Fibroblast of upper back skin (primary cell): Measurements from ENCODE around the gene CD4.

Experiments used
- DNase-seq: peaks from one replicate; pipeline ENCODE4 v3.0.0-alpha.2; 2013

The CD4 gene

DNA sequence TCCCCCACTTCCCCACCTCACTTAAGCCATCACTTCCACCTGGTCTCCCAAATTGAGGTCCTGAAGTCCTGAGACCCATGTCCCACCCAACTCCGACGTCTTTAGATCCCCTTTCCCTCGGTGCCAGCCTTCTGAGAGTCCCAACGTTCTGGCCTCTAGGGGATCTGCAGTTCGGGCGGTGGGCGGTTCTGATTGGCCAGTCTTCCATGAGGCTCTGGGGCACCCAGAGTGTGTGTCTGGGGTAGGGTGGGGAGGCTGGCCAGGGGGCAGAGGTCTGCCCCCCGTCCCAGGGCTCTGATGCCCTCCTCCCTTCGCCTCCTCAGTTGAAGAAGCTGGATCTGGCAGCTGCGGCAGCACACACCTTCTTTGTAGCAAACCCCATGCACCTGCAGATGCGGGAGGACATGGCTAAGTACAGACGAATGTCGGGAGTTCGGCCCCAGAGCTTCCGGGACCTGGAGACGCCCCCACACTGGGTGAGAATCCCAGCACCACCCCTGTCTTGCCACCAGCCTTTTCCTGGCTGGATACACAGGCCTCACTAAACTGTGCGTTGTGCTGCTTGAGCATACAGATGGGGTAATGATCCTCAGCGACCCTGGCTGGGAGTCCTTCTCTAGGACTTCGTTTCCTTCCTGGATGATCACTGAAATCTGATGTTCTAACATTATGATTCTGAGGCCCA is 40.4 kb downstream of the CD4 start:
- DNase-seq, result no peak

DNA sequence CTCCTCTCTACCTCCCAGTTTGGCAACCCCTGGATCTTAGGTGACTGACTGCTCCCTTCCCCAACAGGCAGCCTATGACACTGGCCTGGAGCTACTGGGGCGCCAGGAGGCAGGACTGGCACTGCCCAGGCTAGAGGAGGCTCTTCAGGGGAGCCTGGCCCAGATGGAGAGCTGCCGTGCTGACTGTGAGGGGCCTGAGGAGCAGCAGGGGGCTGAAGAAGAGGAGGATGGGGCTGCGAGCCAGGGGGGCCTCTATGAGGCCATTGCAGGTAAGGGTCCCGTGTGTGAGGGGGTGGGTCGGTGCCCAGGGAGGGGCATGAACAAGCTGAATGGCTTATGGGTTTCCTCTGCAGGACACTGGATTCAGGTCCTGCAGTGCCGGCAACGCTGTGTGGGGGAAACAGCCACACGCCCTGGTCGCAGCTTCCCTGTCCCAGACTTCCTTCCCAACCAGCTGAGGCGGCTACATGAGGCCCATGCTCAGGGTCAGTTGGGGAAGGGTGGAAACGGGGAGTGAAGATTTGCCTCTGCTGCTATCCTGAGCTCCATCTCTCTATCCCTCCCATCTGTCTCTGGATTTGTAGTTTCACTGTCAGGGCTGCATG is 41.1 kb downstream of the CD4 start:
- no peak for DNase-seq

- DNase-seq, result no peak
Measured at GRCh38 chr12:6830999-6831398, 41.7 kb downstream of the CD4 start.

DNA sequence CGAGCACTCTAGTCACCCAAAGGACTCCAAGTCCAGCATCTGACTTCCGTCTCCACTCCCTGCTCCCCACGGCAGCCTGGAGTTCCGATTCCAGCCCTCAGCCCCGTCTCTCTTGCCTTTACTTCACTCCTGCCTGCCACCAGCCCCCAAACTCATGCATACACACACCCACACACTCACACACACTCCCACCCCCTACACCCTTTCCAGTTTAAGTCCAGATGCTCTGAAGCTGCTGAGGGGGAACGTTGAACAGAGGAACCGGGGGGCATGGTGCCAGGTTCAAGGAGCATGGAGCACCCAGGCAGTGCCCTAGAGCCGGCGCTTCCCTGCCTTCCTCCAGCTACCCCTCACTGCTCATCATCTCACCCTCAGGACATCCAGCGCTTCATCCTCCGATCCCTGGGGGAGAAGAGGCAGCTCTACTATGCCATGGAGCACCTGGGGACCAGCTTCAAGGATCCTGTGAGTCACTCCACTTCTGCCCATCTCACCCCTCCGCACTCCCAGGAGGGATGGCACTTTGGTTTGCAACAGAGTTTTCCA is 42.2 kb downstream of the CD4 start:
- no peak for DNase-seq

GRCh38 chr12:6832125-6832524 is 42.8 kb downstream of the CD4 start:
- DNase-seq, result no peak

DNA sequence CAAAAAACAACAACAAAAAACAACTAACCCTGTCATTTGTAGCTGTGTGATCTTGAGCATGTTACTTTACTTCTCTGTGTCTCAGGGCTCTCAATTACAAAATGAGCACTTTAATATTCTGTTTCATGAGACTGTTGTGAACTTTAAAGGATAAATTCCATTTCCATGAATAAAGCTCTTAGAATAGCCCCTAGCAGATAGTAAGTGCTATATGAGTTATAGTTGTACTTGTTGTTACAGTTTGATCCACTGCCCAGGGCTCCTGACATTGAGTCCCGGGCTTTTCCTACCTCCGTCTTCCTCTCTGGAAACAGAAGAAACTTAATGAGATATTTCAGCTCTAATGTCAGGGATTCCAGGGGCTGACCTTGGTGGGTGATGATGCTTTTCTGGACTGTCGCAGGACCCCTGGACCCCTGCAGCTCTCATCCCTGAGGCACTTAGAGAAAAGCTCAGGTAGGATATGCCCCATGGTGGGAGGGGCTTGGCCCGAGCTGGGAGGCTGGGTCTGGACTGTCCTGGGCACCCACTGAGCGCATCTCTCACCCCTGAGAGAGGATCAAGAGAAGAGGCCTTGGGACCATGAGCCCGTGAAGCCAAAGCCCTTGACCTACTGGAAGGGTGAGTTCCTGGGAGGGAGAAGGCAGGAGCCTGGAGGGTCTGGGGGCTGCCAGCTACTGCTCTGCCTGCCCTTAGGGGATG is 44.0 kb downstream of the CD4 start:
- no peak for DNase-seq

GRCh38 chr12:6834254-6834653 is 44.9 kb downstream of the CD4 start:
- DNase-seq, result no peak

DNA sequence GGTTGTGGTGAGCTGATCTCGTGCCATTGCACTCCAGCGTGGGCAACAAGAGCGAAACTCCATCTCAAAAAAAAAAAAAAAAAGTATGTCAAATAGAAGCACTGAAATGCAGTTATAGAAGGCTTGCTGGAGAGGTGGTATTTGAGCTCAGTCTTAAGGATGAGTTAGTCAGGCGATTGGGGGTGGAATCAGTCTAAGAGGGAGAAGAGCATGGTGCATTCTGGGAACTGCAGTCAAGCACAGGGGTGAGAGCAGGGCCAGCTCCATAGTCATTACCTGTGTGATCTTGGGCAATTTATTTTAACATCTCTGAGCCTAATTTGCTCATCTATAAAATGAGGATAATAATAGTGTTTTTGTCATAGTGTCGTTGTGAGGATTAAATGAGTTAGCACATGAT is 45.5 kb downstream of the CD4 start:
- DNase-seq, result no peak

DNA sequence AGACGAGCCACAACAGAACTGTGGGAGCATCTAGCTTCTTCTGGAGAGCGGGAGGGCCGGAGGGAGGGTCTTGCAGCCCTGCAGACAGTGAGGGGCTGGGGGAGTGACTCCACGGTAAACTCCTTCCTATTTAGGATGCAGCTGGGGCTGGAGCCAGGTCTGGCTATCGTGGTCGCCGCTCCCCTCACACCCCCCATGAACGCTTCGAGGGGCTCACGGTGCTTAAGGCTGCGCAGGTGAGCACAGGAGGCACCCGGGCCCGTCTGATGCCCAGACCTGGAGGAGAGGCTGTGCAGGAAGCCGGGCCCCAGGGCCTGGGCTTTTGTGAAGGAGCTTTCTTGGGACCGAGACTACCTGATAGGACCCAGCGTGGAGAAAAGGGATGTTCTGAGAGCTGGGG is 47.5 kb downstream of the CD4 start:
- DNase-seq, result no peak

- DNase-seq, result no peak
Measured at GRCh38 chr12:6837370-6838060, 48.2 kb downstream of the CD4 start.

- DNase-seq, result no peak
Measured at GRCh38 chr12:6838854-6839253, 49.5 kb downstream of the CD4 start.

GRCh38 chr12:6839482-6840201 is 50.3 kb downstream of the CD4 start:
- no peak for DNase-seq

DNA sequence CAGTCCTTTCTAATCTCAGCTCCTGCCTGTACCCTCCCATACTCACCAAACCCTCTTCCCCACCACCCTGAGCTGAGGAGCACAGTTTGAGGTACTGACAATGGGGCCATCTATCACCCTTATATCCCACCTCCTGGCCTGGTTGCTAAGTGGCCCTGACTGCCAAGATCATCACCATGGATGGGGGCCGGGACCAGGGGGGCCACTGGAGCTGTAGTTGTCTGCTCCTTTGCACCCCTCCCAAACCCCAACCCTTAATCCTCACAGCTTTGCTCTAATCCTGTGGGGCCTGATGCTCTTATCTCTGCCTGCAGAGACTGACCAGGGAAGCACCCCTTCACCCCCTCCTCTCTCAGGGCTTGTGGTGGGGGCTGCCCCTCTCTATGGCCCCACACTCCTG is 51.0 kb downstream of the CD4 start:
- no peak for DNase-seq

- DNase-seq, result no peak
Measured at GRCh38 chr12:6840761-6841515, 51.6 kb downstream of the CD4 start, which contains the start of gene GNB3. GNB3 (plus strand) TSS chr12:6840925; CDS start chr12:6841288, 363 bp downstream.

- no peak for DNase-seq
Measured at GRCh38 chr12:6842075-6842474, 52.7 kb downstream of the CD4 start.

DNA sequence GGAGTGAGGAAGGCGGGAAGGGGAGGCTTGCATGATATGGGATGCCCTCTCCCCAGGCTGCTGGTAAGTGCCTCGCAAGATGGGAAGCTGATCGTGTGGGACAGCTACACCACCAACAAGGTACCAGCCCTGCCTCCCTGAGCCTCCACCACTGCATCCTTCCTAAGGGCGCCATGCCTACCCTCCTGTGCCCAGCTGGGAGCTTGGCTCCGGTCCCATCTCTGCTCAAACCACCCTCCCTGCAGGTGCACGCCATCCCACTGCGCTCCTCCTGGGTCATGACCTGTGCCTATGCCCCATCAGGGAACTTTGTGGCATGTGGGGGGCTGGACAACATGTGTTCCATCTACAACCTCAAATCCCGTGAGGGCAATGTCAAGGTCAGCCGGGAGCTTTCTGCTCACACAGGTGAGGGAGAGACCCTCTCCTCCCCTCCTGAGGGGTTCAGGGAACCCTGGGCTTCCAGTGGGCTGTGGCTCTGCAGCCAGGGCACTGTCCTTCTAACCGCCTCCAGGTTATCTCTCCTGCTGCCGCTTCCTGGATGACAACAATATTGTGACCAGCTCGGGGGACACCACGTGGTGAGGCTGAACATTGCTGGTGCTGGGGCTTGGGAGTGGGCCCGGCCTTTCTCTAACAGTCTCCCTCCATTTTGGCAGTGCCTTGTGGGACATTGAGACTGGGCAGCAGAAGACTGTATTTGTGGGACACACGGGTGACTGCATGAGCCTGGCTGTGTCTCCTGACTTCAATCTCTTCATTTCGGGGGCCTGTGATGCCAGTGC is 54.0 kb downstream of the CD4 start:
- no peak for DNase-seq

- DNase-seq, result no peak
Measured at GRCh38 chr12:6845395-6845794, 56.1 kb downstream of the CD4 start.

DNA sequence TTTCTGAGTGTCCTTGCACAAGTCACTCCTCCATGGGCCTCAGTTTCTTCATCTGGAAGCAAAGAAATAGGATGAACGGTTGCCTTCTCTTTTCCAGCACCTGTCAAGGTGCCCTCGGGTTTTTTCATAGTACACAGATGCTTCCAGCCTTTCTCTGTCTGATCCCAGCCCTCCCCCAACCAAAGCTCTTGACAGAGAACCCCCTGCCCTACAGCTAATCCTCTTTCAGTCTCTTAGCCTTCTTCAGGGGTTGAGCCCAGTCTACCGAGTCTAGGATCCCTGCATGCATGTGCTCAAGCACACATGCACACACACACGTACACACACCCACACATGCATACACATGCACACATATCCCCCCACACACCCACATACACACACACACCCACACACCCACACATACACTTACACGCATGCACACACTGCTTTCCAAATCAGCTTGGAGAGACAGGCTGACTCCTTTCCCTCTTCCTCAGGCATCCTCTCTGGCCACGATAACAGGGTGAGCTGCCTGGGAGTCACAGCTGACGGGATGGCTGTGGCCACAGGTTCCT is 57.1 kb downstream of the CD4 start:
- DNase-seq, result no peak

DNA sequence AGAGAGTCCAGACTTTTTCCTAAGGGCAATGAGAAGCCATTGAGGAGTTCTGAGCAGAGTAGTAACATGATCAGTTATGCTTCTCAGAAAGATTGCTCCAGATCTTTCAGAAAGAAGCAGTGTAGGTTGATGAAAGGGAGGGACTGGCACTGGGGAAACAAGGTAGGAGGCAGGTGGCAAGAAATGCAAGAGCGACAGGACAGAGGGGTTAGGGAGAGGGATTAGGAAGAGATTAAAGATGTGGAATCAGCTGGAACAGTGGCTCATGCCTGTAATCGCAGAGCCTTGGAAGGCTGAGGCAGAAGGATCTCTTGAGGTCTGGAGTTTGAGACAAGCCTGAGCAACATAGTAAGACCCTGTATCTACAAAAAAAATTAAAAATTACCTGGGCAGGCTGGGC is 58.3 kb downstream of the CD4 start:
- DNase-seq, result no peak

DNA sequence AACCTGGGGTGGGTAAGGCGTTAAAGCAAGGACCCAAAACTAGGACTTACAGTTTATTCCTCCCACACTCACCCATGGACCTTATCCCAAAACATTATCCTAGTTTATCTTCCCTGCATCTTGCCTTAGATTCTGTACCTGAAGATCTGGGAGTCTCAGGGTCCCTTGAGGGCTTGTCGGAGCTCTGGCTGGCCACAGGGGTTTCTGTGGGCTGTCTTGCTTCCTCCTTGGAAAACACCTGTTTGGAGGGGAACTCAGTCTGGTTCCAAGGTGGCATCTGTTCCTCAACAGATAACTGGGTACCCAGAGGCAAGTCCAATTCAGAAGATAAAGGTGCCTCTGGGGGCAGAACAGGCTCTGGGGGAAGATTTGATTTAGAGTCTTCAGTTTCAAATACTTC is 60.1 kb downstream of the CD4 start:
- no peak for DNase-seq
